Measurements from ENCODE around the gene ASXL2. TPM values are rescaled to one million over a fixed set of nuclear protein-coding genes. Genes with fewer than 3 reads are reported as not detected.

The ASXL2 gene
- polyA plus RNA-seq, 3 donors = 3.6 to 13.4 (median 7.1) TPM

DNA sequence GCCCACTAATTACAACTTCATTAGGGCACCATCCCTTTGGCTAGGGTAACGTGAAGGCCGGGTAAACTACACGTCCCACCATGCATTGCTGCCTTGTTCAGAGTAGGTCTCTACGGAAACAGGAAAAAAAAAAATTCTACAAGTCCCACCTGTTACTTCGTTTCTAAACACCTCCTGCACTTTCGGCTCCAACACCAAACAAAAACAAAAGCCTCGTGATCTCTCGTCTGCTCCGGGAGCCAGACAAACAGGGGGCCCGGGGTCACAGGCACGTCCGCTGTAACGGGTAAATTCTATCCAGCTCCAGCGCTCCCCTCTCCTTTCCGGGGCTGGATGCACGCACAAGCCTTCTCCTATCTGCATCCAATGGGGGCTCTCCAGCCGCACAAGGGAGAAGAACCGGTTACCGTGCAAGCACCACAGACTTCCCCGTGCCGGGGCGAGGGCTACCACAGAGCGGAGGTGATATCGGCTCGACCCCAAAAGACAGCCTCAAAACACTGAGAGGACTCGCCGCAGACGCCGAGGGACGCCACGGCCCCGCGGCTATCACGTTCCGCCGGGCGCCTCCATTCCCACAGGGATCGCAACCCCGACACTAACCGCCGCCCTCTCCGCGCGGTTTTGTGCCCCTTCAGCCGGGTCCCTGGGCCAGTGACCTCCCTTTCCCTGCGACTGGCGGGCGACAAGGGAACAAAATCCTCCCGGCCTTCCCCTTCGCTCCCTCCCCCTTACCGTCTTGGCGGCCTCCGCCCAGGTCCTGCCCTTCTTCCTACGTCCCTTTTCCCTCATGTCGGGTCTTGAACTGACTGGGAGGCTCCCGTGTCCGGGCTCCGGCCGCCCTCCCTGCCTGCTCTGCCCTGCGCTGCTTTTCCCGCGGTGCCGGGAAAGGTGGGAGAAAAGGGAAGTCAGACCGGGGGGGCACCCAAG is 591 bp downstream of the ASXL2 start:
- Histone ChIP-seq H3K9me3 (replicated peaks in 1 of 2; ENCODE audit: control insufficient read depth in 1 of 2, insufficient read depth in 1 of 2, low read length in 2 of 2) (no peaks in the 10 kb centered on the region), H3K27ac (ENCODE audit: low read depth in 1 of 2, low read length in 2 of 2) (peak overlapping the region; percentile 95 to 99), H3K4me1 (ENCODE audit: control insufficient read depth in 1 of 2, insufficient read depth in 2 of 2, low read length in 2 of 2) (peaks cover 14 to 26% of the 10 kb centered on the region in 2 donors), H4K20me1 (ENCODE audit: insufficient read depth, low read length) (peaks cover 46% of the 10 kb centered on the region), H3K79me2 (ENCODE audit: insufficient read depth, low read length) (peaks cover 53% of the 10 kb centered on the region), H3K36me3 (replicated peaks in 1 of 2; ENCODE audit: control insufficient read depth in 1 of 2, insufficient read depth in 2 of 2, low read length in 2 of 2) (peaks cover 4 to 9% of the 10 kb centered on the region in 2 donors), H2AFZ (ENCODE audit: insufficient read depth, low read depth, low read length, poor library complexity, severe bottlenecking) (peak overlapping the region; percentile 89), H3K4me3 (replicated peaks in 1 of 3; ENCODE audit: low read depth in 2 of 3, low read length in 3 of 3) (peak overlapping the region; percentile 69 to 95 (median 87)), H3K4me2 (replicated peaks; ENCODE audit: extremely low read depth, low read length, poor library complexity, severe bottlenecking) (peak overlapping the region; percentile 76), H3K27me3 (ENCODE audit: control insufficient read depth in 2 of 2, insufficient read depth in 2 of 2, low read length in 2 of 2) (no peaks in the 10 kb centered on the region), H3K9ac (ENCODE audit: insufficient read depth, low read length, poor library complexity, severe bottlenecking) (peak overlapping the region; percentile 93)
- peak overlapping the region; percentile 97 for H3K4me3 Mint-ChIP-seq
- H3K27me3 Mint-ChIP-seq (ENCODE audit: low read depth in 3 of 3) = no peaks in the 10 kb centered on the region
- peaks cover 27% of the 10 kb centered on the region for H3K4me1 Mint-ChIP-seq
- 0% methylated on average over 54 of the region's 64 CpGs for WGBS (ENCODE audit: insufficient coverage)
- TF ChIP-seq, protein P1, sequence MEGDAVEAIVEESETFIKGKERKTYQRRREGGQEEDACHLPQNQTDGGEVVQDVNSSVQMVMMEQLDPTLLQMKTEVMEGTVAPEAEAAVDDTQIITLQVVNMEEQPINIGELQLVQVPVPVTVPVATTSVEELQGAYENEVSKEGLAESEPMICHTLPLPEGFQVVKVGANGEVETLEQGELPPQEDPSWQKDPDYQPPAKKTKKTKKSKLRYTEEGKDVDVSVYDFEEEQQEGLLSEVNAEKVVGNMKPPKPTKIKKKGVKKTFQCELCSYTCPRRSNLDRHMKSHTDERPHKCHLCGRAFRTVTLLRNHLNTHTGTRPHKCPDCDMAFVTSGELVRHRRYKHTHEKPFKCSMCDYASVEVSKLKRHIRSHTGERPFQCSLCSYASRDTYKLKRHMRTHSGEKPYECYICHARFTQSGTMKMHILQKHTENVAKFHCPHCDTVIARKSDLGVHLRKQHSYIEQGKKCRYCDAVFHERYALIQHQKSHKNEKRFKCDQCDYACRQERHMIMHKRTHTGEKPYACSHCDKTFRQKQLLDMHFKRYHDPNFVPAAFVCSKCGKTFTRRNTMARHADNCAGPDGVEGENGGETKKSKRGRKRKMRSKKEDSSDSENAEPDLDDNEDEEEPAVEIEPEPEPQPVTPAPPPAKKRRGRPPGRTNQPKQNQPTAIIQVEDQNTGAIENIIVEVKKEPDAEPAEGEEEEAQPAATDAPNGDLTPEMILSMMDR (IDR thresholded peaks at IDR 0.05) = no peak
- peak overlapping the region; percentile 97 to 100 (median 99) for H3K27ac Mint-ChIP-seq
- intact Hi-C loops (cut with micrococcal nuclease) = loop anchor here in 1 of 2 donors (10.0 kb wide), 1 partner anchor 907 kb away; the partner anchor contains the start of gene CENPA
- DNase-seq = peak; percentile 18 to 45 (median 26)
- peaks cover 0 to 2% (median 0%) of the 10 kb centered on the region in 7 donors for H3K9me3 Mint-ChIP-seq
- H3K36me3 Mint-ChIP-seq = peaks cover 12 to 20% of the 10 kb centered on the region in 2 donors

DNA sequence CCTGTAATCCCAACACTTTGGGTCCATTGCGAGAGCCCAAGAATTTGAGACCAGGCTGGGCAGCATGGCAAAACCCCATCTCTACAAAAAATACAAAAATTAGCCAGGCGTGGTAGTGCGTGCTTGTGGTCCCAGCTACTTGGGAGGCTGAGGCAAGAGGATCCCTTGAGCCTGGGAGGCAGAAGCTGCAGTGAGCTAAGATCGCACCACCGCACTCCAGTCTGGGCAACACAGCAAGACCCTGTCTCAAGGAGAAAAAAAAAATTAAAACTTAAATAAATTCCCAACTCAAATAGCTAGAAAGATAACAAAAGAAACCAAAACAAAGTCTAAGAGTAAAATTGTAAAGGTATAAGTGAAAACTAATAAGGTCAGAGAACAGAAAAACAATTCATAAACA is 6.2 kb downstream of the ASXL2 start:
- peaks cover 100% of the 10 kb centered on the region for H3K79me2 ChIP-seq (ENCODE audit: insufficient read depth, low read length)
- H3K27me3 Mint-ChIP-seq (ENCODE audit: low read depth in 3 of 3) = no peaks in the 10 kb centered on the region
- no peak for DNase-seq
- H3K36me3 ChIP-seq (replicated peaks in 1 of 2; ENCODE audit: control insufficient read depth in 1 of 2, insufficient read depth in 2 of 2, low read length in 2 of 2) = peaks cover 18 to 36% of the 10 kb centered on the region in 2 donors
- H3K4me1 Mint-ChIP-seq = peaks cover 37% of the 10 kb centered on the region
- TF ChIP-seq, protein P1 (IDR thresholded peaks at IDR 0.05) = no peak
- H3K9me3 Mint-ChIP-seq = peaks cover 0 to 2% (median 0%) of the 10 kb centered on the region in 7 donors
- H4K20me1 ChIP-seq (ENCODE audit: insufficient read depth, low read length) = peaks cover 100% of the 10 kb centered on the region
- H3K4me3 ChIP-seq (replicated peaks in 1 of 3; ENCODE audit: low read depth in 2 of 3, low read length in 3 of 3) = no peak overlapping the region
- peaks cover 20 to 59% of the 10 kb centered on the region in 2 donors for H3K36me3 Mint-ChIP-seq
- H3K4me1 ChIP-seq (ENCODE audit: control insufficient read depth in 1 of 2, insufficient read depth in 2 of 2, low read length in 2 of 2) = peaks cover 19 to 36% of the 10 kb centered on the region in 2 donors
- no CpG with 5 or more reads among the region's 5 CpGs for WGBS (ENCODE audit: insufficient coverage)
- no peaks in the 10 kb centered on the region for H3K27me3 ChIP-seq (ENCODE audit: control insufficient read depth in 2 of 2, insufficient read depth in 2 of 2, low read length in 2 of 2)
- H2AFZ ChIP-seq (ENCODE audit: insufficient read depth, low read depth, low read length, poor library complexity, severe bottlenecking) = no peak overlapping the region
- no peak overlapping the region for H3K4me3 Mint-ChIP-seq
- H3K9ac ChIP-seq (ENCODE audit: insufficient read depth, low read length, poor library complexity, severe bottlenecking) = no peak overlapping the region
- no peaks in the 10 kb centered on the region for H3K9me3 ChIP-seq (replicated peaks in 1 of 2; ENCODE audit: control insufficient read depth in 1 of 2, insufficient read depth in 1 of 2, low read length in 2 of 2)
- peak overlapping the region in 2 of 7 donors; percentile 42 to 77 for H3K27ac Mint-ChIP-seq
- H3K27ac ChIP-seq (ENCODE audit: low read depth in 1 of 2, low read length in 2 of 2) = peak overlapping the region in 1 of 2 donors; percentile 36
- no peak overlapping the region for H3K4me2 ChIP-seq (replicated peaks; ENCODE audit: extremely low read depth, low read length, poor library complexity, severe bottlenecking)
- intact Hi-C loops (cut with micrococcal nuclease) = loop anchor here in 1 of 2 donors (10.0 kb wide), 1 partner anchor 913 kb away; the partner anchor contains the start of gene CENPA
